Neuron (in vitro differentiated cells): ENCODE data around the gene ZFP62.
"Not testable (repeated sequence)": the region's sequence is repeated elsewhere in the genome, so short reads cannot be mapped to it uniquely, and the experiment has no call there.

Source experiments
- H2AFZ ChIP-seq: one replicate; pipeline ENCODE4 v1.6.1; 2013; ENCODE audit warnings: low read depth, mild to moderate bottlenecking, inconsistent platforms, low read length, moderate library complexity
- H3K27me3 ChIP-seq: one replicate; pipeline ENCODE4 v1.6.1; 2013; ENCODE audit warnings: low read length; ENCODE audit not compliant: insufficient read depth
- H3K36me3 ChIP-seq: one replicate; pipeline ENCODE4 v1.6.1; 2013; ENCODE audit warnings: low read length; ENCODE audit not compliant: insufficient read depth
- H3K4me1 ChIP-seq: one replicate; pipeline ENCODE4 v1.6.1; 2013; ENCODE audit warnings: low read length; ENCODE audit not compliant: insufficient read depth
- H3K4me3 ChIP-seq: 2 replicates; pipeline ENCODE4 v1.5.1; 2013; ENCODE audit warnings: mild to moderate bottlenecking, low read length, moderate library complexity
- H3K9me3 ChIP-seq: one replicate; pipeline ENCODE4 v1.6.1; 2013; ENCODE audit warnings: low read length

The ZFP62 gene

GRCh38 chr5:180831139-180832093 is 29.7 kb downstream of the ZFP62 start:
- Histone ChIP-seq H3K4me1 (no peaks in the 10 kb centered on the region), H2AFZ (no peak overlapping the region), H3K36me3 (no peaks in the 10 kb centered on the region), H3K9me3 (peaks cover 13% of the 10 kb centered on the region), H3K27me3 (peaks cover 3% of the 10 kb centered on the region), H3K4me3 (no peak overlapping the region)

GRCh38 chr5:180830253-180831138 is 30.6 kb downstream of the ZFP62 start:
- H3K4me1 ChIP-seq, result no peaks in the 10 kb centered on the region
- H3K36me3 ChIP-seq, result no peaks in the 10 kb centered on the region
- H2AFZ ChIP-seq, result no peak overlapping the region
- peaks cover 13% of the 10 kb centered on the region for H3K9me3 ChIP-seq
- peaks cover 8% of the 10 kb centered on the region for H3K27me3 ChIP-seq
- no peak overlapping the region for H3K4me3 ChIP-seq

- H3K27me3 ChIP-seq, result peaks cover 11% of the 10 kb centered on the region
- no peaks in the 10 kb centered on the region for H3K4me1 ChIP-seq
- no peak overlapping the region for H3K4me3 ChIP-seq
- peaks cover 13% of the 10 kb centered on the region for H3K9me3 ChIP-seq
- no peaks in the 10 kb centered on the region for H3K36me3 ChIP-seq
- H2AFZ ChIP-seq, result no peak overlapping the region
Observed at GRCh38 chr5:180829726-180830125, 31.4 kb downstream of the ZFP62 start.

GRCh38 chr5:180828756-180829531 is 32.1 kb downstream of the ZFP62 start:
- H3K36me3 ChIP-seq, H3K4me1 ChIP-seq, H2AFZ ChIP-seq, H3K4me3 ChIP-seq: not testable (repeated sequence)
- H3K9me3 ChIP-seq, result peaks cover 13% of the 10 kb centered on the region
- H3K27me3 ChIP-seq, result peaks cover 13% of the 10 kb centered on the region

- H3K36me3 ChIP-seq, H3K4me3 ChIP-seq, H2AFZ ChIP-seq, H3K4me1 ChIP-seq: not testable (repeated sequence)
- peaks cover 14% of the 10 kb centered on the region for H3K27me3 ChIP-seq
- H3K9me3 ChIP-seq, result peaks cover 13% of the 10 kb centered on the region
Observed at GRCh38 chr5:180827374-180827773, 33.7 kb downstream of the ZFP62 start.

- Histone ChIP-seq H3K9me3 (peaks cover 11% of the 10 kb centered on the region), H2AFZ (no peak overlapping the region), H3K4me1 (no peaks in the 10 kb centered on the region), H3K27me3 (peaks cover 14% of the 10 kb centered on the region), H3K36me3 (no peaks in the 10 kb centered on the region), H3K4me3 (no peak overlapping the region)
Observed at GRCh38 chr5:180825768-180826525, 35.1 kb downstream of the ZFP62 start.

GRCh38 chr5:180824630-180825476 is 36.2 kb downstream of the ZFP62 start:
- Histone ChIP-seq H3K36me3 (no peaks in the 10 kb centered on the region), H3K4me1 (no peaks in the 10 kb centered on the region), H2AFZ (no peak overlapping the region), H3K4me3 (no peak overlapping the region), H3K9me3 (peaks cover under 1% of the 10 kb centered on the region), H3K27me3 (peaks cover 11% of the 10 kb centered on the region)

- H3K4me1 ChIP-seq, result no peaks in the 10 kb centered on the region
- H2AFZ ChIP-seq, result no peak overlapping the region
- H3K9me3 ChIP-seq, result no peaks in the 10 kb centered on the region
- H3K4me3 ChIP-seq, result no peak overlapping the region
- no peaks in the 10 kb centered on the region for H3K36me3 ChIP-seq
- peaks cover 11% of the 10 kb centered on the region for H3K27me3 ChIP-seq
Observed at GRCh38 chr5:180823940-180824629, 37.0 kb downstream of the ZFP62 start.

- no peaks in the 10 kb centered on the region for H3K36me3 ChIP-seq
- no peak overlapping the region for H3K4me3 ChIP-seq
- H3K27me3 ChIP-seq, result peaks cover 11% of the 10 kb centered on the region
- H3K4me1 ChIP-seq, result no peaks in the 10 kb centered on the region
- H2AFZ ChIP-seq, result no peak overlapping the region
- H3K9me3 ChIP-seq, result no peaks in the 10 kb centered on the region
Observed at GRCh38 chr5:180823346-180823745, 37.7 kb downstream of the ZFP62 start.

- H3K4me3 ChIP-seq, result no peak overlapping the region
- H3K27me3 ChIP-seq, result peaks cover 11% of the 10 kb centered on the region
- no peaks in the 10 kb centered on the region for H3K36me3 ChIP-seq
- no peaks in the 10 kb centered on the region for H3K9me3 ChIP-seq
- peaks cover 18% of the 10 kb centered on the region for H3K4me1 ChIP-seq
- H2AFZ ChIP-seq, result no peak overlapping the region
Observed at GRCh38 chr5:180821538-180821937, 39.5 kb downstream of the ZFP62 start.

- H2AFZ ChIP-seq, result no peak overlapping the region
- peaks cover 10% of the 10 kb centered on the region for H3K27me3 ChIP-seq
- peaks cover 20% of the 10 kb centered on the region for H3K4me1 ChIP-seq
- no peaks in the 10 kb centered on the region for H3K36me3 ChIP-seq
- no peak overlapping the region for H3K4me3 ChIP-seq
- no peaks in the 10 kb centered on the region for H3K9me3 ChIP-seq
Observed at GRCh38 chr5:180820788-180821321, 40.2 kb downstream of the ZFP62 start.
